A673 (cell line): ENCODE results near the gene NKD1. TPM values are rescaled to one million over a fixed set of nuclear protein-coding genes. Genes with fewer than 3 reads are reported as not detected.
A peak's percentile ranks its signal among the peaks of the same experiment; 100 is the strongest.

ENCODE experiments used
- BruUV-seq: library from RNA; stranded (reverse); fragments of 400-500 nt; replicated peaks from 2 replicates; lab custom pipeline; 2021; lab: Mats Ljungman, UMichigan
- CTCF ChIA-PET: fragments of 300-600 bp; sonication (Branson Sonifier 250); formaldehyde crosslinking; loops from one replicate; lab custom pipeline; 2022; ENCODE audit warnings: antibody characterized with exemption; lab: Charles Lee
- POLR2A ChIA-PET: fragments of 300-600 bp; sonication (Branson Sonifier 250); formaldehyde crosslinking; loops from one replicate; lab custom pipeline; 2022; ENCODE audit warnings: antibody characterized with exemption; ENCODE audit not compliant: low non-redundant PET; lab: Charles Lee
- DNase-seq: peaks from one replicate; pipeline ENCODE4 v3.0.0-alpha.2; 2015; ENCODE audit warnings: low spot score
- H3K27ac ChIP-seq: fragments of 200-600 bp; sonication (generic); 2 replicates; pipeline ENCODE4 v1.5.1; 2016; ENCODE audit warnings: mixed run types, low read depth, mild to moderate bottlenecking, mixed read lengths, antibody characterized with exemption, low read length; ENCODE audit not compliant: poor library complexity, severe bottlenecking
- H3K27me3 ChIP-seq: fragments of 200-600 bp; sonication (generic); replicated peaks from 2 replicates; pipeline ENCODE4 v1.6.1; 2017; ENCODE audit warnings: mixed run types, low read depth, mild to moderate bottlenecking, mixed read lengths, antibody characterized with exemption, low read length; ENCODE audit not compliant: insufficient read depth, poor library complexity
- H3K36me3 ChIP-seq: fragments of 200-600 bp; sonication (generic); 2 replicates; pipeline ENCODE4 v1.6.1; 2016; ENCODE audit warnings: mixed run types, mild to moderate bottlenecking, mixed read lengths, antibody characterized with exemption, low read length; ENCODE audit not compliant: insufficient read depth, poor library complexity, severe bottlenecking
- H3K4me1 ChIP-seq: fragments of 200-600 bp; sonication (generic); 2 replicates; pipeline ENCODE4 v1.6.1; 2017; ENCODE audit warnings: mixed run types, mild to moderate bottlenecking, mixed read lengths, antibody characterized with exemption, low read length; ENCODE audit not compliant: insufficient read depth, poor library complexity, severe bottlenecking
- H3K4me3 ChIP-seq: fragments of 200-600 bp; sonication (generic); 2 replicates; pipeline ENCODE4 v1.5.1; 2016; ENCODE audit warnings: low read depth, mixed run types, mild to moderate bottlenecking, mixed read lengths, low read length; ENCODE audit not compliant: poor library complexity, severe bottlenecking
- H3K9me3 ChIP-seq: fragments of 200-600 bp; sonication (generic); 2 replicates; pipeline ENCODE4 v1.6.1; 2016; ENCODE audit warnings: mixed run types, low read depth, mild to moderate bottlenecking, mixed read lengths, antibody characterized with exemption, low read length; ENCODE audit not compliant: poor library complexity, severe bottlenecking
- EZH2 ChIP-seq: fragments of 200-600 bp; sonication (generic); IDR thresholded peaks from 2 replicates; pipeline ENCODE4 v1.6.1; 2017; ENCODE audit warnings: borderline replicate concordance, low read depth, mild to moderate bottlenecking, mixed read lengths, antibody characterized with exemption, low read length; ENCODE audit not compliant: poor library complexity, severe bottlenecking
- intact Hi-C: fragments of 100-400 bp; cut with micrococcal nuclease; formaldehyde crosslinking; loops from one replicate; pipeline ENCODE4 v1.10.0; 2022; ENCODE audit not compliant: unreplicated experiment
- total RNA-seq: library from RNA; stranded (reverse); gene quantifications from 2 replicates; pipeline ENCODE4 v1.2.3, GENCODE V29; 2021
- TF ChIP-seq, protein P1 (sequence below): fragments of 300-800, 200-600 bp; sonication (generic); conservative IDR thresholded peaks from 2 replicates; pipeline ENCODE4 v1.5.1; 2017; ENCODE audit warnings: low read depth, mild to moderate bottlenecking, antibody characterized with exemption, low read length, moderate library complexity, mixed read lengths

Gene NKD1
- total RNA-seq, 1 experiment from 2014 or later, result 1.1 TPM

DNA sequence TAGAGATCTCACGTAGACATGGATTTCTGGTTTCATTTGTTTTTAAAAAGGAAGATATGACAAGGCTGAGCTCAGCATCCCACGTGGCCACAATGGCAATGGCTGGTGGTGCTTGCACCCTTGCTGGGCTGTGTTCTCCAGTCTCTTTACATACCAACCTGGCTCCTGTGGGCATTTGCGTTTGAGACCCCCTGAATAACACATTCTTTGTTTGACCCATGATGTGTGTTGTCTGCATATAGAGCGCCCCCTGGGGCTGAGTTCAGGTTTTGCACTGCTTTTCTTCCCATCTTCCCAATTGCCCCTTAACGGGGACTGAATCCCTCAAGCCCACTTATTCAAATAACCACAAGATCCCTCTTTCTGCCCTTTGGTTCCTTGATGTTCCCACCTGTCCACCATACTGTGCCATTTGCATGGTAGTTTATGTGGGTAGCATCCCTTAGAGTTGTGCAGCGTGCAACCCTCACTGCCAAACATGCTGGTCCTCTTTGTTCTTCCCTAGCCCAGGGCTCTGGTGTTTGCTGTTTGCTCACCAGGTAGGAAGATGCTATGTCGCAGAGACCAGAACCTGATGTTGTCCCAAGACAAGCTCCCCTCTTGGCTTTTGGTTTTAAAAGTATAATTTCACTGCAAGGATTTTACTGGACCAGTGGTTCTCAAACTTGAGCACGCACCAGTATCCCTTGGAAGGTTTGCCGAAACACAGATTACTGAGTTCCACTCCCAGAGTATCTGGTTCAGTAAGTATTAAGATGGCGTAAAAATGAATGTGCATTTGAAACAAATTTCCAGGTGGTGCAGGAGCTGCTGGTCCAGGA lies 38.5 kb upstream of the NKD1 start:
- Histone ChIP-seq H3K27ac (no peak overlapping the region), H3K36me3 (no peaks in the 10 kb centered on the region), H3K4me1 (no peaks in the 10 kb centered on the region), H3K4me3 (no peak overlapping the region), H3K9me3 (no peaks in the 10 kb centered on the region), H3K27me3 (no peaks in the 10 kb centered on the region)
- CTCF ChIA-PET, result interaction anchor here (0.5 kb wide), 1 partner anchor 57 kb away, joined by 16 read pairs; no protein-coding TSS in a partner anchor
- TF ChIP-seq, protein P1, sequence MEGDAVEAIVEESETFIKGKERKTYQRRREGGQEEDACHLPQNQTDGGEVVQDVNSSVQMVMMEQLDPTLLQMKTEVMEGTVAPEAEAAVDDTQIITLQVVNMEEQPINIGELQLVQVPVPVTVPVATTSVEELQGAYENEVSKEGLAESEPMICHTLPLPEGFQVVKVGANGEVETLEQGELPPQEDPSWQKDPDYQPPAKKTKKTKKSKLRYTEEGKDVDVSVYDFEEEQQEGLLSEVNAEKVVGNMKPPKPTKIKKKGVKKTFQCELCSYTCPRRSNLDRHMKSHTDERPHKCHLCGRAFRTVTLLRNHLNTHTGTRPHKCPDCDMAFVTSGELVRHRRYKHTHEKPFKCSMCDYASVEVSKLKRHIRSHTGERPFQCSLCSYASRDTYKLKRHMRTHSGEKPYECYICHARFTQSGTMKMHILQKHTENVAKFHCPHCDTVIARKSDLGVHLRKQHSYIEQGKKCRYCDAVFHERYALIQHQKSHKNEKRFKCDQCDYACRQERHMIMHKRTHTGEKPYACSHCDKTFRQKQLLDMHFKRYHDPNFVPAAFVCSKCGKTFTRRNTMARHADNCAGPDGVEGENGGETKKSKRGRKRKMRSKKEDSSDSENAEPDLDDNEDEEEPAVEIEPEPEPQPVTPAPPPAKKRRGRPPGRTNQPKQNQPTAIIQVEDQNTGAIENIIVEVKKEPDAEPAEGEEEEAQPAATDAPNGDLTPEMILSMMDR, result peak; percentile 92
- no peak for TF ChIP-seq EZH2
- peak; percentile 35 for DNase-seq
- intact Hi-C loops, result loop anchor here (2.0 kb wide), 1 partner anchor 137 kb away; no protein-coding TSS in a partner anchor
- BruUV-seq, result no TSS peak
- POLR2A ChIA-PET, result no interaction called here

DNA sequence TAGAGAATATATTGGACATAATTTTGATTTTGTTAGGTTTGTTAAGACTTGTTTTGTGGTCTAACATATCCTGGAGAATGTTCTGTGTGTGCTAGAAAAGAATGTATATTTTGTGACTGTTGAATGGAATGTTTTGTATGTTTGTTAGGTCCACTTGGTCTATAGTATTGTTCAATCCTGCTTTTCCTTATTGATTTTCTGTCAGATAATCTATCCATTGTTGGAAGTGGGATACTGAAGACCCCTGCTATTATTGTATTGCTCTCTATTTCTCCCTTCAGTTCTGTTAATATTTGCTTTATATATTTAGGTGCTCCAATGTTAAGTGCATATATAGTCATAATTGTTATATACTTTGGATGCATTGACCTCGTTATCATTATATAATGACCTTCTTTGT lies 33.0 kb upstream of the NKD1 start:
- no peak for DNase-seq
- intact Hi-C loops, result no loop called here
- H3K4me3 ChIP-seq, result no peak overlapping the region
- H3K9me3 ChIP-seq, result peaks cover 8% of the 10 kb centered on the region
- BruUV-seq, result no TSS peak
- no peak overlapping the region for H3K27ac ChIP-seq
- no peaks in the 10 kb centered on the region for H3K36me3 ChIP-seq
- H3K27me3 ChIP-seq, result no peaks in the 10 kb centered on the region
- no peaks in the 10 kb centered on the region for H3K4me1 ChIP-seq
- ChIA-PET CTCF (no interaction called here), POLR2A (no interaction called here)
- TF ChIP-seq EZH2, result no peak
- TF ChIP-seq, protein P1, result no peak

DNA sequence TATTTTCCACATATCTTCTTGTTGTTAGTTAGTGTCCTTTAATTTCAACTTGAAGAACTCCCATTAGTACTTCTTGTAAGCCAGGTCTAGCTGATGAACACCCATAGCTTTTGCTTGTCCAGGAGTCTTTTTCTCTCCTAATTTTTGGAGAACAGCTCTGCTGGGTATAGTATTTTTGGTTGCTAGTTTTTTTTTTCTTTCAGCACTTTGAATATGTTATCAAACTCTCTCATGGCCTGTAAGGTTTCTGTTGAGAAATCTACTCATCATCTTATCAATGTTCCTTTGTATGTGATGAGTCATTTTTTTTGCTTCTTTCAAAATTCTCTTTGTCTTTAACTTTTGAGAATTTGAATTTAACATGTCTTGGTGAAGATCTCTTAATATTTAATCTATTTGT lies 31.8 kb upstream of the NKD1 start:
- BruUV-seq, result no TSS peak

More for the DNA sequence above, 31.8 kb upstream of the NKD1 start:
- Histone ChIP-seq H3K36me3 (no peaks in the 10 kb centered on the region), H3K9me3 (peaks cover 8% of the 10 kb centered on the region), H3K27ac (no peak overlapping the region), H3K4me1 (no peaks in the 10 kb centered on the region), H3K27me3 (peaks cover 7% of the 10 kb centered on the region), H3K4me3 (no peak overlapping the region)
- ChIA-PET CTCF (no interaction called here), POLR2A (no interaction called here)
- TF ChIP-seq, protein P1, result no peak
- no peak for TF ChIP-seq EZH2
- no peak for DNase-seq
- intact Hi-C loops, result no loop called here
